SJSA1 (cell line): ENCODE measurements around the gene FLVCR2. TPM values are rescaled to one million over a fixed set of nuclear protein-coding genes. Genes with fewer than 3 reads are reported as not detected.
"Not testable (repeated sequence)": the region's sequence is repeated elsewhere in the genome, so short reads cannot be mapped to it uniquely, and the experiment has no call there.

Experiments
- DNase-seq, 2 experiments: peaks; one replicate each; pipeline ENCODE4 v3.0.0-alpha.2; 2015 to 2020; ENCODE audit warnings: low spot score in 2 of 2, low read depth in 1 of 2
- H3K27ac ChIP-seq: fragments of 250-450 bp; sonication (Bioruptor Pico); 2 replicates; pipeline ENCODE4 v1.5.1; 2020; ENCODE audit warnings: mild to moderate bottlenecking, moderate library complexity
- H3K27me3 ChIP-seq: fragments of 250-450 bp; sonication (Bioruptor Pico); replicated peaks from 2 replicates; pipeline ENCODE4 v1.5.1; 2020; ENCODE audit warnings: mild to moderate bottlenecking, moderate library complexity
- H3K36me3 ChIP-seq: fragments of 250-450 bp; sonication (Bioruptor Pico); 2 replicates; pipeline ENCODE4 v1.5.1; 2020; ENCODE audit warnings: mild to moderate bottlenecking
- H3K4me1 ChIP-seq: fragments of 250-450 bp; sonication (Bioruptor Pico); replicated peaks from 2 replicates; pipeline ENCODE4 v1.6.1; 2021; ENCODE audit warnings: mild to moderate bottlenecking
- H3K4me3 ChIP-seq: fragments of 250-450 bp; sonication (Bioruptor Pico); 2 replicates; pipeline ENCODE4 v1.5.1; 2020; ENCODE audit warnings: mild to moderate bottlenecking
- H3K9me3 ChIP-seq: fragments of 250-450 bp; sonication (Bioruptor Pico); replicated peaks from 2 replicates; pipeline ENCODE4 v1.5.1; 2020; ENCODE audit warnings: mild to moderate bottlenecking
- total RNA-seq: library from RNA; depleted of rRNA; stranded (reverse); fragments of >200 nt; shearing (Covaris generic); gene quantifications from 2 replicates; pipeline ENCODE4 v1.2.3, GENCODE V29; 2014; rRNA removed

The FLVCR2 gene
- total RNA-seq, 1 experiment from 2014 or later: 0.39 TPM

DNA sequence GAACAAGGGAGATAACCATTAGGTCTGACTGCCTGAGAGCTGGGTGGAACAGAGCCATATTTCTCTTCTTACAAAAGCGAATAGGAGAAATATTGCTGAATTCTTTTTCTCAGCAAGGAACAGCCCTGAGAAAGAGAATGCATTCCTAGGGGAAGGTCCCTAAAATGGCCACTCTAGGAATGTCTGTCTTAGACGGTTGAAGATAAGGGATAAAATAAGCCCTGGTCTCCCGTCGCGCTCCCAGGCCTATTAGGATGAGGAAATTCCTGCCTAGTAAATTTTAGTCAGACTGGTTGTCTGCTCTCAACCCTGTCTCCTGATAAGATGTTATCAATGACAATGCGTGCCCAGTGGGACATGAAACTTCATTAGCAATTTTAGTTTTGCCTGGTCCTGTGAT is 116.6 kb downstream of the FLVCR2 start:
- H3K4me3 ChIP-seq, H3K36me3 ChIP-seq, H3K27me3 ChIP-seq, H3K27ac ChIP-seq, H3K9me3 ChIP-seq, DNase-seq, H3K4me1 ChIP-seq: not testable (repeated sequence)

DNA sequence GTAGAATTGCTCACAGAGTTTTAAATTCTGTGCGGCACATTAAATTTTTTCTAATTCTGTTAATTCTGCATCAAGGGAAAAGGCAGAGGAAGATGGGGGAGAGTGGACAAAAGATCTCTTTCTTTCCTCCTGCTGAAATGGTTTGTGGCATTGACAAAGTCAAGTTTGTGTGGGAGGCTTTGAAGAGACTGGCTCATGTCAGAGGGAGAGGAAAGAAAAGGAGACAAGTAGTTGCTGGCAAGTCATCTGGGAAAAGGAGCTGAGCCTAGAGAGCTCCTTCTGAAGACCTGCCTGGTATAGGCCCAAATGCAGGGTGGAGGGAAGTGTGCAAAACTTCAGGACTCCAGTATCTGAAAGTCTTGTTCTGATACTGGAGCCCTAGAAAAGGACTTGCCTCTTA is 119.0 kb downstream of the FLVCR2 start:
- H3K27ac ChIP-seq: no peak overlapping the region
- H3K9me3 ChIP-seq: no peaks in the 10 kb centered on the region
- H3K36me3 ChIP-seq: peaks cover 13% of the 10 kb centered on the region
- H3K4me1 ChIP-seq: no peaks in the 10 kb centered on the region
- no peak for DNase-seq
- H3K27me3 ChIP-seq: no peaks in the 10 kb centered on the region
- no peak overlapping the region for H3K4me3 ChIP-seq

Other genes with a start within 250 kb of the FLVCR2 start
- gene JDP2, start 150.6 kb upstream of the FLVCR2 start, total RNA-seq: 73.9 and 98.3 TPM in 2 replicates
- gene BATF, start 56.2 kb upstream of the FLVCR2 start, total RNA-seq: not detected in 2 replicates
- gene ERG28, start 82.3 kb downstream of the FLVCR2 start, total RNA-seq: 4.5 and 5.9 TPM in 2 replicates
- 15.3 and 16.3 TPM in 2 replicates for gene TTLL5, start 82.6 kb downstream of the FLVCR2 start, total RNA-seq